ENCODE measurements around the gene CTPS1.

DNA sequence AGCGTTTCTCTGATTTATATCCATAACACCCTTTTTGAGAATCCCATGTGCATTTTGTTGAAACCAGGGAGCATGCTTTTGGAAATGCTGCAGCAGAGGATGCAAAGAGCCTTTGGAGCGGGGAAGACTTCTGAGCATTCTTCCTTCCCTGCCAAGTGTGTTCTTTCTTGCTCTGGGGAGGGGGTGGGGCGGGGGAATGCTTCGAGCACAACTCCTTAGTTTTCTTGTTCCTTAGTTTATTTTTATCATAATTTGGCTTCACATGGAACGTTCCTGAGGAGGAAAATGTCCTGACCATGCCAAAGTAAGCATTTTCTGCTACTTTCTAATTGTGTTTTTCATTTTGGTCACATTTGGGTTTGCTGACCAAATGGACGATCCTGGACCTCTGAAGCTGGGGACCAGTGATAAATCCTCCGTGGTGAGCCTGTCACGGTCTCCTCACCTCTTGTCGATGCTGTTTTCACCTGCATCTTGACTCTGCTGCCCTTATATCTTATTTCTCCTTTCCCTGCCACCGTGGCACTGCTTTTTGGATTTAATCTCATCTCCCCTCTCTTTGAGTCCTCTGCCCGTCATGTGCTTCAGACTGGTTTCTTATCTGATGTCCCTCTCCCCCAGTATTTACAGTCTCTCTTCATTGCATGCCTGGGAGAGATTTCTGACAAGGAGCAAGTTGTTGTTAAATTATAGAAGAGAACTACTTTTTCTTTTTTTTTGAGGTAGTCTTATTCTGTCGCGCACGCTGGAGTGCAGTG is 2.4 kb downstream of the CTPS1 start:
- TF ChIP-seq, protein P1, sequence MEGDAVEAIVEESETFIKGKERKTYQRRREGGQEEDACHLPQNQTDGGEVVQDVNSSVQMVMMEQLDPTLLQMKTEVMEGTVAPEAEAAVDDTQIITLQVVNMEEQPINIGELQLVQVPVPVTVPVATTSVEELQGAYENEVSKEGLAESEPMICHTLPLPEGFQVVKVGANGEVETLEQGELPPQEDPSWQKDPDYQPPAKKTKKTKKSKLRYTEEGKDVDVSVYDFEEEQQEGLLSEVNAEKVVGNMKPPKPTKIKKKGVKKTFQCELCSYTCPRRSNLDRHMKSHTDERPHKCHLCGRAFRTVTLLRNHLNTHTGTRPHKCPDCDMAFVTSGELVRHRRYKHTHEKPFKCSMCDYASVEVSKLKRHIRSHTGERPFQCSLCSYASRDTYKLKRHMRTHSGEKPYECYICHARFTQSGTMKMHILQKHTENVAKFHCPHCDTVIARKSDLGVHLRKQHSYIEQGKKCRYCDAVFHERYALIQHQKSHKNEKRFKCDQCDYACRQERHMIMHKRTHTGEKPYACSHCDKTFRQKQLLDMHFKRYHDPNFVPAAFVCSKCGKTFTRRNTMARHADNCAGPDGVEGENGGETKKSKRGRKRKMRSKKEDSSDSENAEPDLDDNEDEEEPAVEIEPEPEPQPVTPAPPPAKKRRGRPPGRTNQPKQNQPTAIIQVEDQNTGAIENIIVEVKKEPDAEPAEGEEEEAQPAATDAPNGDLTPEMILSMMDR (IDR thresholded peaks at IDR 0.05), result no peak
- TF ChIP-seq, protein P2, sequence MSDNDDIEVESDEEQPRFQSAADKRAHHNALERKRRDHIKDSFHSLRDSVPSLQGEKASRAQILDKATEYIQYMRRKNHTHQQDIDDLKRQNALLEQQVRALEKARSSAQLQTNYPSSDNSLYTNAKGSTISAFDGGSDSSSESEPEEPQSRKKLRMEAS (IDR thresholded peaks at IDR 0.05), result no peak
- TF ChIP-seq KDM5A (IDR thresholded peaks at IDR 0.05) (no peak), RFX5 (IDR thresholded peaks at IDR 0.05) (no peak), CHD4 (IDR thresholded peaks at IDR 0.05; ENCODE audit: borderline replicate concordance) (no peak), RAD21 (conservative IDR thresholded peaks at IDR 0.05 in 1 of 2, IDR thresholded peaks at IDR 0.05 in 1 of 2) (no peak), FOXS1 (CRISPR knock-in tag; IDR thresholded peaks at IDR 0.05) (no peak), ESRRA (IDR thresholded peaks at IDR 0.05; ENCODE audit: borderline replicate concordance, low read length) (no peak), ZSCAN20 (CRISPR knock-in tag; IDR thresholded peaks at IDR 0.05) (no peak), PHF8 (IDR thresholded peaks at IDR 0.05; ENCODE audit: borderline replicate concordance, low read depth) (no peak), POLR2A (IDR thresholded peaks at IDR 0.05; ENCODE audit: low read length) (no peak), TP53 (CRISPR knock-in tag; IDR thresholded peaks at IDR 0.05) (no peak), MAFK (IDR thresholded peaks at IDR 0.05; ENCODE audit: partially characterized antibody) (no peak)
- TF ChIP-seq, protein P3, sequence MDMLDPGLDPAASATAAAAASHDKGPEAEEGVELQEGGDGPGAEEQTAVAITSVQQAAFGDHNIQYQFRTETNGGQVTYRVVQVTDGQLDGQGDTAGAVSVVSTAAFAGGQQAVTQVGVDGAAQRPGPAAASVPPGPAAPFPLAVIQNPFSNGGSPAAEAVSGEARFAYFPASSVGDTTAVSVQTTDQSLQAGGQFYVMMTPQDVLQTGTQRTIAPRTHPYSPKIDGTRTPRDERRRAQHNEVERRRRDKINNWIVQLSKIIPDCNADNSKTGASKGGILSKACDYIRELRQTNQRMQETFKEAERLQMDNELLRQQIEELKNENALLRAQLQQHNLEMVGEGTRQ (IDR thresholded peaks at IDR 0.05), result no peak

All from A549 (cell line).